ENCODE results near the gene GPAT2.
"Not testable (repeated sequence)": the region's sequence is repeated elsewhere in the genome, so short reads cannot be mapped to it uniquely, and the experiment has no call there.

DNA sequence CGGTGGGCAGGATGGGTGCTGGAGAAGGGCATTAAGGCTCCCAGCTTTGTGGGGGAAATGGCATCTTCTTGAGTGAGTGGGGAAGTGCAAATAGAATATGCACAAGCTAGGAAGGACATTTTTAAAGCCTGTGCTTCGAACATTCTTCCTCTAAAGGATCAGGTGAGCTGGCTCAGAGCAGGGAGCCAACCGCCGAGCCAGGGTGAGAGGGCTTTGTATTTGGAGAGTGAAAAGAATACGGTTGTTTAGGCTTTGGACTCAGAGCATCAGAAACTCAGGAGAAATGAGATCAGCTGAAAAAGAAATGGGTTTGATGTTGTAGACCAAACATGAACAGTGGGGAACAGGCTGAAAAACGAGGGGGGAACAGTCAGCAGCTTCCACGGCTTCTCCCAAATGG is 19.8 kb upstream of the GPAT2 start:
- TF ChIP-seq EZH2 (IDR thresholded peaks at IDR 0.05); POLR2AphosphoS5 (IDR thresholded peaks at IDR 0.05; ENCODE audit: borderline replicate concordance, low read depth, low read length); FOXP2 (optimal IDR thresholded peaks at IDR 0.05; ENCODE audit: control extremely low read depth, extremely low read length, insufficient read depth): not testable (repeated sequence)

All from SK-N-MC (cell line).